Effector memory CD8-positive, alpha-beta T cell (primary cell): ENCODE results near the gene PRSS1.

Source experiments
- ATAC-seq: fragments of 150-1000 bp; cut with Tn5 transposase; replicated peaks from 2 replicates; pipeline ENCODE4 v1.10.0; 2021; ENCODE audit warnings: mild to moderate bottlenecking, moderate library complexity
- DNase-seq, 3 experiments: peaks; one replicate each; pipeline ENCODE4 v3.0.0; 2021
- H3K27ac Mint-ChIP-seq, 2 donors: one replicate each; pipeline ENCODE4 v1.8.0; 2022; ENCODE audit warnings: mild to moderate bottlenecking in 2 of 2, mixed read lengths in 2 of 2, moderate library complexity in 2 of 2
- H3K27me3 Mint-ChIP-seq, 2 donors: one replicate each; pipeline ENCODE4 v1.8.0; 2022; ENCODE audit warnings: mixed read lengths in 2 of 2
- H3K36me3 Mint-ChIP-seq: one replicate; pipeline ENCODE4 v1.8.0; 2022; ENCODE audit warnings: mild to moderate bottlenecking, moderate library complexity, mixed read lengths; ENCODE audit not compliant: insufficient read depth
- H3K4me1 Mint-ChIP-seq, 2 donors: one replicate each; pipeline ENCODE4 v1.8.0; 2022; ENCODE audit warnings: low read depth in 2 of 2, mixed read lengths in 2 of 2
- H3K4me3 Mint-ChIP-seq, 2 donors: one replicate each; pipeline ENCODE4 v1.8.0; 2022; ENCODE audit warnings: mild to moderate bottlenecking in 2 of 2, mixed read lengths in 2 of 2, moderate library complexity in 2 of 2
- H3K9me3 Mint-ChIP-seq, 2 donors: one replicate each; pipeline ENCODE4 v1.8.0; 2022; ENCODE audit warnings: mixed read lengths in 2 of 2

PRSS1 gene

GRCh38 chr7:142796501-142797390, 47.5 kb downstream of the PRSS1 start:
- H3K27ac Mint-ChIP-seq, result peak overlapping the region; percentile 99
- H3K4me1 Mint-ChIP-seq, result peaks cover 56 to 67% of the 10 kb centered on the region in 2 donors
- H3K27me3 Mint-ChIP-seq, result no peaks in the 10 kb centered on the region
- ATAC-seq (peak; percentile 5), DNase-seq (no peak)
- H3K4me3 Mint-ChIP-seq, result peak overlapping the region; percentile 99 to 100
- H3K9me3 Mint-ChIP-seq, result no peaks in the 10 kb centered on the region
- peaks cover 80% of the 10 kb centered on the region for H3K36me3 Mint-ChIP-seq

GRCh38 chr7:142797391-142798377, 48.4 kb downstream of the PRSS1 start:
- ATAC-seq (peak; percentile 17), DNase-seq (no peak)
- Mint-ChIP-seq H3K9me3 (no peaks in the 10 kb centered on the region), H3K27ac (peak overlapping the region; percentile 99), H3K36me3 (peaks cover 80% of the 10 kb centered on the region), H3K27me3 (no peaks in the 10 kb centered on the region), H3K4me1 (peaks cover 60 to 70% of the 10 kb centered on the region in 2 donors), H3K4me3 (peak overlapping the region; percentile 99 to 100)

- H3K4me3 Mint-ChIP-seq, result peak overlapping the region; percentile 99 to 100
- no peak for DNase-seq
Measured at GRCh38 chr7:142798451-142799436, 49.5 kb downstream of the PRSS1 start.

GRCh38 chr7:142799437-142799835, 50.2 kb downstream of the PRSS1 start:
- no peak for ATAC-seq
- H3K4me3 Mint-ChIP-seq, result peak overlapping the region; percentile 99 to 100
- H3K27ac Mint-ChIP-seq, result peak overlapping the region; percentile 99
- no peak for DNase-seq
- H3K27me3 Mint-ChIP-seq, result no peaks in the 10 kb centered on the region
- H3K4me1 Mint-ChIP-seq, result peaks cover 62 to 73% of the 10 kb centered on the region in 2 donors
- H3K9me3 Mint-ChIP-seq, result no peaks in the 10 kb centered on the region
- peaks cover 91% of the 10 kb centered on the region for H3K36me3 Mint-ChIP-seq

More at GRCh38 chr7:142798451-142799436, 49.5 kb downstream of the PRSS1 start:
- Mint-ChIP-seq H3K27me3 (no peaks in the 10 kb centered on the region), H3K36me3 (peaks cover 86% of the 10 kb centered on the region), H3K27ac (peak overlapping the region; percentile 99), H3K4me1 (peaks cover 63 to 73% of the 10 kb centered on the region in 2 donors), H3K9me3 (no peaks in the 10 kb centered on the region)
- peak; percentile 46 for ATAC-seq

GRCh38 chr7:142800088-142800487, 50.8 kb downstream of the PRSS1 start:
- peak overlapping the region; percentile 99 for H3K27ac Mint-ChIP-seq
- peaks cover 96% of the 10 kb centered on the region for H3K36me3 Mint-ChIP-seq
- peaks cover 65 to 75% of the 10 kb centered on the region in 2 donors for H3K4me1 Mint-ChIP-seq
- ATAC-seq (peak; percentile 18), DNase-seq (no peak)
- H3K9me3 Mint-ChIP-seq, result no peaks in the 10 kb centered on the region
- no peaks in the 10 kb centered on the region for H3K27me3 Mint-ChIP-seq
- H3K4me3 Mint-ChIP-seq, result peak overlapping the region; percentile 99 to 100

- H3K27ac Mint-ChIP-seq, result peak overlapping the region; percentile 99
- peaks cover 72 to 82% of the 10 kb centered on the region in 2 donors for H3K4me1 Mint-ChIP-seq
- no peaks in the 10 kb centered on the region for H3K9me3 Mint-ChIP-seq
- peak overlapping the region; percentile 99 to 100 for H3K4me3 Mint-ChIP-seq
- H3K36me3 Mint-ChIP-seq, result peaks cover 97% of the 10 kb centered on the region
- ATAC-seq (no peak), DNase-seq (no peak)
- H3K27me3 Mint-ChIP-seq, result no peaks in the 10 kb centered on the region
Measured at GRCh38 chr7:142800699-142801260, 51.5 kb downstream of the PRSS1 start.

- Mint-ChIP-seq H3K9me3 (no peaks in the 10 kb centered on the region), H3K4me1 (peaks cover 82 to 91% of the 10 kb centered on the region in 2 donors), H3K27me3 (no peaks in the 10 kb centered on the region), H3K27ac (peak overlapping the region; percentile 99), H3K36me3 (peaks cover 87% of the 10 kb centered on the region), H3K4me3 (peak overlapping the region; percentile 99 to 100)
- no peak for ATAC-seq
- DNase-seq, result no peak
Measured at GRCh38 chr7:142801601-142802295, 52.5 kb downstream of the PRSS1 start.

GRCh38 chr7:142802301-142802700, 53.0 kb downstream of the PRSS1 start:
- H3K36me3 Mint-ChIP-seq, result peaks cover 81% of the 10 kb centered on the region
- H3K4me3 Mint-ChIP-seq, result peak overlapping the region; percentile 99 to 100
- ATAC-seq (no peak), DNase-seq (no peak)
- H3K9me3 Mint-ChIP-seq, result no peaks in the 10 kb centered on the region
- peaks cover 87 to 96% of the 10 kb centered on the region in 2 donors for H3K4me1 Mint-ChIP-seq
- H3K27ac Mint-ChIP-seq, result peak overlapping the region; percentile 99
- no peaks in the 10 kb centered on the region for H3K27me3 Mint-ChIP-seq
